ENCODE data around the gene RFNG. TPM values are rescaled to one million over a fixed set of nuclear protein-coding genes. Genes with fewer than 3 reads are reported as not detected.
A peak's percentile ranks its signal among the peaks of the same experiment; 100 is the strongest.

Gene RFNG
- total and polyA plus RNA-seq, 2 of the 13 experiments (the other 11 are each of a cell fraction or from before 2014, with no cell fraction given), result 61.4 to 64.0 TPM

GRCh38 chr17:82064433-82065192, 13.0 kb upstream of the RFNG start (continued):
- no peak for TF ChIP-seq PRDM15 (CRISPR knock-in tag; IDR thresholded peaks at IDR 0.05)
- no peak for TF ChIP-seq ZNF557 (CRISPR knock-in tag; IDR thresholded peaks at IDR 0.05)
- no peak for TF ChIP-seq ZNF607 (CRISPR knock-in tag; IDR thresholded peaks at IDR 0.05; ENCODE audit: borderline replicate concordance)
- no peak for TF ChIP-seq MED8 (CRISPR knock-in tag; IDR thresholded peaks at IDR 0.05; ENCODE audit: insufficient replicate concordance)
- no peak for TF ChIP-seq E2F1 (CRISPR knock-in tag; IDR thresholded peaks at IDR 0.05)
- no peak for TF ChIP-seq ZNF460 (CRISPR knock-in tag; IDR thresholded peaks at IDR 0.05; ENCODE audit: borderline replicate concordance)
- no peak for TF ChIP-seq HMGA1 (CRISPR knock-in tag; conservative IDR thresholded peaks at IDR 0.05)
- TF ChIP-seq ZNF703 (CRISPR knock-in tag; IDR thresholded peaks at IDR 0.05; ENCODE audit: borderline replicate concordance), result no peak
- TF ChIP-seq BHLHE40 (IDR thresholded peaks at IDR 0.05; ENCODE audit: low read length), result no peak
- TF ChIP-seq ZNF296 (CRISPR knock-in tag; conservative IDR thresholded peaks at IDR 0.05), result no peak
- TF ChIP-seq ZKSCAN5 (CRISPR knock-in tag; IDR thresholded peaks at IDR 0.05), result no peak
- TF ChIP-seq IKZF1 (IDR thresholded peaks at IDR 0.05), result no peak
- TF ChIP-seq TEAD2 (CRISPR knock-in tag; IDR thresholded peaks at IDR 0.05), result no peak
- no peak for TF ChIP-seq CTCF (CRISPR knock-in tag; IDR thresholded peaks at IDR 0.05)
- TF ChIP-seq CCAR2 (optimal IDR thresholded peaks at IDR 0.05; ENCODE audit: low read depth, low read length), result no peak
- TF ChIP-seq ATF5 (CRISPR knock-in tag; IDR thresholded peaks at IDR 0.05; ENCODE audit: low read depth), result no peak; the same call in 1 of the 2 replicates
- TF ChIP-seq TBX2 (CRISPR knock-in tag; IDR thresholded peaks at IDR 0.05; ENCODE audit: borderline replicate concordance), result peak; percentile 64; the same call in 1 of the 2 replicates
- no peak for TF ChIP-seq SKIL (CRISPR knock-in tag; IDR thresholded peaks at IDR 0.05; ENCODE audit: borderline replicate concordance)
